ENCODE results near the gene CDC42BPA. TPM values are rescaled to one million over a fixed set of nuclear protein-coding genes. Genes with fewer than 3 reads are reported as not detected.
A peak's percentile ranks its signal among the peaks of the same experiment; 100 is the strongest.

CDC42BPA gene
- polyA plus RNA-seq, 1 donor (not counting 4 experiments of a cell fraction or from before 2014, with no cell fraction given) = 9.2 TPM

DNA sequence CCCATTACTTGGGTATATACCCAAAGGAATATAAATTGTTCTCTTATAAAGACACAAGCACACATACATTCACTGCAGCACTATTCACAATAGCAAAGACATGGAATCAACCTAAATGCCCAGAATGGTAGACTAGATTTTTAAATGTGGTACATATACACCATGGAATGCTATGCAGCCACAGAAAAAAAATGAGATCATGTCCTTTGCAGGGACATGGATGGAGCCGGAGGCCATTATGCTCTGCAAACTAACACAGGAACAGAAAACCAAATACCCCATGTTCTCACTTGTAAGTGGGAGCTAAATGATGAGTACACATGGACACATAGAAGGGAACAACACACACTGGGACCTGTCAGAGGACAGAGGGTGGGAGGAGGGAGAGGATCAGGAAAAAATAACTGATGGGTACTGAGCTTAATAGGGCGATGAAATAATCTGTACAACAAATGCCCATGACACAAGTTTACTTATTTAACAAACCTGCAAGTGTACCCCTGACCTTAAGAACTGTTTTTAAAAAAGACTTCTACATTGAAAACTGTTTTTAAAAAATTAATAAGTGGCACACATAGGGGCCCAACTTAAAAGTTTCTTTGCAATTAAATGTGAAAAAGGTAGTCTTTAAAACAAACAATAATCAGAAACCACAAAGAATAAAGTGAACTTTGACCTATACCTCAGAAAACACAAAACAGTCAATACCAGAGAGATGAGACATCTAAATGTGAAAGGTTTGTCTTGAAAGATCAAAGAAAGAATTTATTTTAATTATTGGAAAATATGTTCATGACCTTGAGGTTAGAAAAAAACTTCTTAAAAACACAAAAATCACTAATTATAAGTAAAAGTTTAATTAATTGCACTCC is 75.2 kb downstream of the CDC42BPA start:
- H3K27ac ChIP-seq (ENCODE audit: control insufficient read depth, insufficient read depth, low read length) = no peak overlapping the region
- H3K9ac ChIP-seq (ENCODE audit: control insufficient read depth, extremely low read depth, insufficient read depth, low read length) = no peak overlapping the region
- no peak overlapping the region for H3K4me2 ChIP-seq (ENCODE audit: control insufficient read depth, extremely low read depth, insufficient read depth, low read depth, low read length)
- no peak overlapping the region for H2AFZ ChIP-seq (ENCODE audit: control insufficient read depth, low read length)
- no peaks in the 10 kb centered on the region for H3K9me1 ChIP-seq (ENCODE audit: control insufficient read depth, extremely low read depth, insufficient read depth, low read length)
- H3K79me2 ChIP-seq (ENCODE audit: control insufficient read depth, insufficient read depth, low read length) = peaks cover 40% of the 10 kb centered on the region
- H3K36me3 ChIP-seq (ENCODE audit: control insufficient read depth in 2 of 2, extremely low read depth in 1 of 2, insufficient read depth in 2 of 2, low read length in 2 of 2) = no peaks in the 10 kb centered on the region
- H3K9me3 ChIP-seq (ENCODE audit: control insufficient read depth, low read depth, low read length) = no peaks in the 10 kb centered on the region
- FAIRE-seq (peak; percentile 13), DNase-seq (ENCODE audit: low read depth, low spot score) (no peak)
- no peak overlapping the region for H3K4me3 ChIP-seq (ENCODE audit: control insufficient read depth in 2 of 3, extremely low read depth in 1 of 3, insufficient read depth in 2 of 3, low read depth in 1 of 3, low read length in 3 of 3)
- H3K4me1 ChIP-seq (ENCODE audit: control insufficient read depth, extremely low read depth, insufficient read depth, low read length) = peaks cover 2% of the 10 kb centered on the region
- H3K27me3 ChIP-seq (ENCODE audit: control insufficient read depth, extremely low read depth, insufficient read depth, low read length) = no peaks in the 10 kb centered on the region
- TF ChIP-seq EZH2 (IDR thresholded peaks at IDR 0.05; ENCODE audit: low read length) = no peak
- TF ChIP-seq CTCF (optimal IDR thresholded peaks at IDR 0.05 in 1 of 3, IDR thresholded peaks at IDR 0.05 in 1 of 3, conservative IDR thresholded peaks at IDR 0.05 in 1 of 3; ENCODE audit: extremely low read depth in 1 of 3, insufficient read depth in 2 of 3, low read length in 3 of 3) = no peak
- dilution Hi-C loops (cut with MboI; ENCODE audit: extremely low pct_ligation_motif_present, low sequenced_read_pairs) = no loop called here
- peaks cover 3% of the 10 kb centered on the region for H4K20me1 ChIP-seq (ENCODE audit: control insufficient read depth, extremely low read depth, insufficient read depth, low read length)

DNA sequence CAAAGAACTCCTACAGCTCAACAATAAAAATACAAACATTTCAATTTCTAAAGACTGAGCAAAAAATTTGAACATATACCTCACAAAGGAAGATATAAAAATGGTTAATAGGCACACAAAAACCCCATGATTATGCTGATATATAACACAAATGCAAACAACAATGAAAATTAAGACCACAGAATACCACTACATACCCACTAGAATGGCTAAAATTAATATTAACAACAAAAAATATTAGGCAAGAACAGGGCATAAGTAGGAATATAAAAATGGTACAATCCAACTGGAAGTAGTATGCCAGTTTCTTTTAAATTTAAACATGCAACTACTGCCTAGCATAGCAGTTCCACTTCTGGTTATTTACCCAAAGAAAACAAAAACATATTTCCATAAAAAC is 77.3 kb downstream of the CDC42BPA start:
- H3K36me3 ChIP-seq (ENCODE audit: control insufficient read depth in 2 of 2, extremely low read depth in 1 of 2, insufficient read depth in 2 of 2, low read length in 2 of 2) = no peaks in the 10 kb centered on the region
- peaks cover 2% of the 10 kb centered on the region for H3K4me1 ChIP-seq (ENCODE audit: control insufficient read depth, extremely low read depth, insufficient read depth, low read length)
- H4K20me1 ChIP-seq (ENCODE audit: control insufficient read depth, extremely low read depth, insufficient read depth, low read length) = peaks cover 3% of the 10 kb centered on the region
- no peak overlapping the region for H3K4me2 ChIP-seq (ENCODE audit: control insufficient read depth, extremely low read depth, insufficient read depth, low read depth, low read length)
- H3K27me3 ChIP-seq (ENCODE audit: control insufficient read depth, extremely low read depth, insufficient read depth, low read length) = no peaks in the 10 kb centered on the region
- dilution Hi-C loops (cut with MboI; ENCODE audit: extremely low pct_ligation_motif_present, low sequenced_read_pairs) = no loop called here
- H3K9ac ChIP-seq (ENCODE audit: control insufficient read depth, extremely low read depth, insufficient read depth, low read length) = no peak overlapping the region
- FAIRE-seq (no peak), DNase-seq (ENCODE audit: low read depth, low spot score) (no peak)
- TF ChIP-seq EZH2 (IDR thresholded peaks at IDR 0.05; ENCODE audit: low read length) = no peak
- TF ChIP-seq CTCF (optimal IDR thresholded peaks at IDR 0.05 in 1 of 3, IDR thresholded peaks at IDR 0.05 in 1 of 3, conservative IDR thresholded peaks at IDR 0.05 in 1 of 3; ENCODE audit: extremely low read depth in 1 of 3, insufficient read depth in 2 of 3, low read length in 3 of 3) = no peak
- no peaks in the 10 kb centered on the region for H3K9me3 ChIP-seq (ENCODE audit: control insufficient read depth, low read depth, low read length)
- H3K9me1 ChIP-seq (ENCODE audit: control insufficient read depth, extremely low read depth, insufficient read depth, low read length) = no peaks in the 10 kb centered on the region
- H3K27ac ChIP-seq (ENCODE audit: control insufficient read depth, insufficient read depth, low read length) = no peak overlapping the region
- H2AFZ ChIP-seq (ENCODE audit: control insufficient read depth, low read length) = no peak overlapping the region
- no peak overlapping the region for H3K4me3 ChIP-seq (ENCODE audit: control insufficient read depth in 2 of 3, extremely low read depth in 1 of 3, insufficient read depth in 2 of 3, low read depth in 1 of 3, low read length in 3 of 3)
- H3K79me2 ChIP-seq (ENCODE audit: control insufficient read depth, insufficient read depth, low read length) = peaks cover 41% of the 10 kb centered on the region
